HEK293 (cell line): ENCODE results near the gene ATF6.

ENCODE experiments used
- CTCF ChIA-PET: fragments of 350-600 bp; formaldehyde crosslinking; extraction: SDS; loops from one replicate; lab custom pipeline; 2021; ENCODE audit warnings: antibody characterized with exemption; lab: Yijun Ruan, JAX
- POLR2A ChIA-PET: fragments of 300-600 bp; formaldehyde crosslinking; extraction: SDS; loops from one replicate; lab custom pipeline; 2020; ENCODE audit warnings: antibody characterized with exemption, inconsistent platforms; lab: Yijun Ruan, JAX
- H3K27ac ChIP-seq: fragments of 200-500 bp; sonication (Bioruptor generic); 2 replicates; pipeline ENCODE4 v1.5.1; 2014; ENCODE audit warnings: low read depth, low read length, control low read depth, inconsistent platforms; ENCODE audit errors: extremely low read depth
- H3K36me3 ChIP-seq, 2 experiments: fragments of 200-500 bp in 1 of 2; sonication (Bioruptor generic) in 1 of 2; 1 replicate in 1 of 2; 2 replicates in 1 of 2; pipeline ENCODE4 v1.5.1; 2014 to 2017; ENCODE audit warnings: inconsistent platforms in 2 of 2, low read length in 2 of 2; ENCODE audit not compliant: control insufficient read depth in 2 of 2, insufficient read depth in 1 of 2
- H3K4me1 ChIP-seq: fragments of 200-500 bp; sonication (Bioruptor generic); 2 replicates; pipeline ENCODE4 v1.5.1; 2014; ENCODE audit warnings: mild to moderate bottlenecking, low read length, inconsistent platforms; ENCODE audit not compliant: control insufficient read depth, insufficient read depth
- H3K4me3 ChIP-seq: 2 replicates; pipeline ENCODE4 v1.5.1; 2011; ENCODE audit warnings: low read depth, mild to moderate bottlenecking, control low read depth, low read length, moderate library complexity
- H3K9me3 ChIP-seq: fragments of 200-500 bp; sonication (Bioruptor generic); 2 replicates; pipeline ENCODE4 v1.5.1; 2014; ENCODE audit warnings: low read depth, low read length, inconsistent platforms; ENCODE audit not compliant: control insufficient read depth, insufficient read depth
- BCL11A ChIP-seq: fragments of 450-650 bp; formaldehyde crosslinking; IDR thresholded peaks from 2 replicates; pipeline ENCODE4 v1.5.1; 2016; ENCODE audit warnings: low read depth, missing biosample characterization, missing genetic modification characterization
- HOXD13 ChIP-seq: sonication (generic); formaldehyde crosslinking; IDR thresholded peaks from 2 replicates; pipeline ENCODE4 v1.8.0; 2022; ENCODE audit warnings: missing genetic modification reagents, borderline replicate concordance
- IKZF3 ChIP-seq: fragments of 450-650 bp; IDR thresholded peaks from 2 replicates; pipeline ENCODE4 v1.5.0; 2018; ENCODE audit warnings: missing biosample characterization, mild to moderate bottlenecking, missing genetic modification characterization, moderate library complexity
- KLF10 ChIP-seq: fragments of 450-650 bp; IDR thresholded peaks from 2 replicates; pipeline ENCODE4 v1.5.1; 2018; ENCODE audit warnings: missing biosample characterization, mild to moderate bottlenecking, missing genetic modification characterization
- KLF7 ChIP-seq: fragments of 450-650 bp; formaldehyde crosslinking; IDR thresholded peaks from 2 replicates; pipeline ENCODE4 v1.5.1; 2016; ENCODE audit warnings: missing biosample characterization, missing genetic modification characterization, borderline replicate concordance
- REST ChIP-seq: fragments of 450-650 bp; formaldehyde crosslinking; IDR thresholded peaks from 2 replicates; pipeline ENCODE4 v1.5.1; 2016; ENCODE audit warnings: missing biosample characterization, missing genetic modification characterization
- SETDB1 ChIP-seq: IDR thresholded peaks from one replicate; pipeline ENCODE4 v1.6.1; 2017; ENCODE audit warnings: mild to moderate bottlenecking, low read length, moderate library complexity, mixed read lengths; ENCODE audit not compliant: insufficient read length
- ZBTB21 ChIP-seq: fragments of 450-650 bp; formaldehyde crosslinking; IDR thresholded peaks from 2 replicates; pipeline ENCODE4 v1.5.1; 2017; ENCODE audit warnings: missing biosample characterization, missing genetic modification characterization
- ZFP69B ChIP-seq: fragments of 450-650 bp; formaldehyde crosslinking; IDR thresholded peaks from 2 replicates; pipeline ENCODE4 v1.5.1; 2016; ENCODE audit warnings: missing biosample characterization, missing genetic modification characterization
- ZNF133 ChIP-seq: fragments of 450-650 bp; formaldehyde crosslinking; IDR thresholded peaks from 2 replicates; pipeline ENCODE4 v1.5.1; 2016; ENCODE audit warnings: missing biosample characterization, missing genetic modification characterization
- ZNF248 ChIP-seq: fragments of 450-650 bp; formaldehyde crosslinking; IDR thresholded peaks from 2 replicates; pipeline ENCODE4 v1.5.1; 2017; ENCODE audit warnings: missing biosample characterization, missing genetic modification characterization
- ZNF274 ChIP-seq, 2 experiments: fragments of 200-500 bp in 1 of 2; fragments of 450-650 bp in 1 of 2; sonication (Bioruptor generic) in 1 of 2; formaldehyde crosslinking in 1 of 2; IDR thresholded peaks; 2 replicates each; pipeline versions ENCODE4 v1.5.1 to v1.6.1; 2014 to 2016; ENCODE audit warnings: borderline replicate concordance in 1 of 2, inconsistent platforms in 1 of 2, low read length in 1 of 2, missing biosample characterization in 1 of 2, missing genetic modification characterization in 1 of 2
- ZNF311 ChIP-seq: fragments of 450-650 bp; formaldehyde crosslinking; IDR thresholded peaks from 2 replicates; pipeline ENCODE4 v1.5.1; 2017; ENCODE audit warnings: missing biosample characterization, missing genetic modification characterization, borderline replicate concordance
- ZNF398 ChIP-seq: fragments of 450-650 bp; formaldehyde crosslinking; IDR thresholded peaks from 2 replicates; pipeline ENCODE4 v1.5.1; 2017; ENCODE audit warnings: missing biosample characterization, missing genetic modification characterization
- ZNF433 ChIP-seq: fragments of 450-650 bp; formaldehyde crosslinking; IDR thresholded peaks from 2 replicates; pipeline ENCODE4 v1.5.1; 2016; ENCODE audit warnings: missing biosample characterization, missing genetic modification characterization, low read depth
- ZNF529 ChIP-seq: fragments of 450-650 bp; formaldehyde crosslinking; IDR thresholded peaks from 2 replicates; pipeline ENCODE4 v1.5.1; 2017; ENCODE audit warnings: missing genetic modification characterization, missing biosample characterization; ENCODE audit not compliant: insufficient replicate concordance
- ZNF530 ChIP-seq: fragments of 450-650 bp; formaldehyde crosslinking; IDR thresholded peaks from 2 replicates; pipeline ENCODE4 v1.5.1; 2016; ENCODE audit warnings: low read depth, missing biosample characterization, missing genetic modification characterization
- ZNF596 ChIP-seq: fragments of 450-650 bp; IDR thresholded peaks from 2 replicates; pipeline ENCODE4 v1.5.0; 2018; ENCODE audit warnings: missing biosample characterization, mild to moderate bottlenecking, missing genetic modification characterization, moderate library complexity
- ZNF76 ChIP-seq: fragments of 450-650 bp; formaldehyde crosslinking; IDR thresholded peaks from 2 replicates; pipeline ENCODE4; 2016; ENCODE audit warnings: low read depth, missing biosample characterization, missing genetic modification characterization, borderline replicate concordance
- ZNF768 ChIP-seq: fragments of 450-650 bp; formaldehyde crosslinking; IDR thresholded peaks from 2 replicates; pipeline ENCODE4 v1.5.1; 2018; ENCODE audit warnings: missing biosample characterization, mild to moderate bottlenecking, missing genetic modification characterization
- ZSCAN16 ChIP-seq: fragments of 450-650 bp; formaldehyde crosslinking; IDR thresholded peaks from 2 replicates; pipeline ENCODE4 v1.5.1; 2016; ENCODE audit warnings: missing biosample characterization, missing genetic modification characterization
- TF ChIP-seq, protein P1 (sequence below): fragments of 450-650 bp; formaldehyde crosslinking; IDR thresholded peaks from 2 replicates; pipeline ENCODE4 v1.5.1; 2016; ENCODE audit warnings: missing biosample characterization, missing genetic modification characterization
- TF ChIP-seq, protein P2 (sequence below): fragments of 450-650 bp; formaldehyde crosslinking; IDR thresholded peaks from 2 replicates; pipeline ENCODE4 v1.5.1; 2016; ENCODE audit warnings: missing biosample characterization, missing genetic modification characterization

Gene ATF6

DNA sequence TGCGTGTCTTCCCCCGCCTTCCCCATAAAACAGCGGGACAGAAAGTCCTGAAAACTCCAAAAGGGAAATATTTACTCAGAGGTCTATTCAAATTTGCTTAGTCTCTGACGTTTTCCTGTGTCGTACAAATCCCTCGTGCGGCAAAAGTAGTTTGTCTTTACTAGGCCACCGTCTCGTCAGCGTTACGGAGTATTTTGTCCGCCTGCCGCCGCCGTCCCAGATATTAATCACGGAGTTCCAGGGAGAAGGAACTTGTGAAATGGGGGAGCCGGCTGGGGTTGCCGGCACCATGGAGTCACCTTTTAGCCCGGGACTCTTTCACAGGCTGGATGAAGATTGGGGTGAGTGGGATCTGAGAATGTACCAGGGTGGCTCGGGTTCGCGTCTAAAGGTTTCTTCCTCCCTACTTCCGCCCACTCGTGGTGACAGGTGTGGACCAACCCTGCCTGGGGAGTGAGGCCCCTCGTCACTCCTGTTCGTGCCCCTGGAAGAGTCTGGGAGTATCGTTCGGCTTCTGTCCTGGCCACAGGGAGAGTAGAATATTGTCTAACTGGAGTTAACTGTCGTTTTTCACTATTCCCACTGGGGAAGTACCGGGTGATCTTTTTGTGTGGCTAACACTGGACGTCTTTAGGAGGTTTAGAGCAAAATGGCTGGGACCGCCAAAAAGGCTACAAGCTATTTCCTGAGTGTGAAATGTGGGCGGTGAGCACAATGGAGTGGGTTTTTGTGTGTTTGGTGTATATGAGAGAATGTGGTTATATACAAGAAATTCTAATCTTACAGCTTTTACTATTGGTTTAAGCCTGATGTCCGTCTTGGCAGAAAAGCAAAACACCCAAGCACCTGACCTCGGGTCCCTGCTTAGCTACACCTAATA lies at the start of gene ATF6 (continued):
- TF ChIP-seq SETDB1: no peak
- TF ChIP-seq, all 188 proteins: peak for 64

- CTCF ChIA-PET: interaction anchor here (0.6 kb wide), 1 partner anchor 10 kb away, joined by 4 read pairs; no protein-coding TSS in a partner anchor
- POLR2A ChIA-PET: no interaction called here
- H3K9me3 ChIP-seq: no peaks in the 10 kb centered on the region
- no peaks in the 10 kb centered on the region for H3K36me3 ChIP-seq
- no peak for TF ChIP-seq ZSCAN16 (tag by site-specific recombination)
- no peak for TF ChIP-seq BCL11A (tag by site-specific recombination)
- TF ChIP-seq, protein P1, sequence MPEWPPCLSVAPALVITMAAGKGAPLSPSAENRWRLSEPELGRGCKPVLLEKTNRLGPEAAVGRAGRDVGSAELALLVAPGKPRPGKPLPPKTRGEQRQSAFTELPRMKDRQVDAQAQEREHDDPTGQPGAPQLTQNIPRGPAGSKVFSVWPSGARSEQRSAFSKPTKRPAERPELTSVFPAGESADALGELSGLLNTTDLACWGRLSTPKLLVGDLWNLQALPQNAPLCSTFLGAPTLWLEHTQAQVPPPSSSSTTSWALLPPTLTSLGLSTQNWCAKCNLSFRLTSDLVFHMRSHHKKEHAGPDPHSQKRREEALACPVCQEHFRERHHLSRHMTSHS (tag by site-specific recombination): no peak
- no peak for TF ChIP-seq ZNF398 (tag by site-specific recombination)
- H3K4me3 ChIP-seq: no peak overlapping the region
- no peak overlapping the region for H3K27ac ChIP-seq
- no peaks in the 10 kb centered on the region for H3K4me1 ChIP-seq
These were observed 47.4 kb upstream of the ATF6 start for GRCh38 chr1:161718559-161719324.

DNA sequence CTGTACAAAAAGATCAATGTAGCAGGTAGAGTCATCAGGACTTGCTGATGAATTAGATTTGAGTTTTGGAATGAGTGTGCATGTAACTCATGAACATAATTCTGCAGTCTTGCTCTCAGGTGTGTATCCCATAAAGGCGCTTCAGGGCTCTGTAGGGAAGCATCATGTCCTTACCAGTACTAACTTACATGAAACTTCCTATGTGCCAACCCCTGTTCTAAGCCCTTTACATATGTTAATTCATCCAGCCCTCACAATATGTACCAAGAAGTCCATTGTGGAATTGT lies 46.9 kb upstream of the ATF6 start:
- Histone ChIP-seq H3K9me3 (no peaks in the 10 kb centered on the region), H3K27ac (no peak overlapping the region), H3K4me1 (no peaks in the 10 kb centered on the region), H3K4me3 (no peak overlapping the region), H3K36me3 (no peaks in the 10 kb centered on the region)
- ChIA-PET CTCF (interaction anchor here (0.6 kb wide), 1 partner anchor 10 kb away, joined by 4 read pairs; no protein-coding TSS in a partner anchor), POLR2A (no interaction called here)
- TF ChIP-seq ZNF133 (no peak), ZNF311 (tag by site-specific recombination) (no peak), ZNF768 (tag by site-specific recombination) (no peak), ZFP69B (tag by site-specific recombination) (no peak), REST (tag by site-specific recombination) (no peak), ZNF596 (tag by site-specific recombination) (no peak), ZNF76 (no peak), KLF10 (tag by site-specific recombination) (no peak), ZNF248 (tag by site-specific recombination) (no peak), KLF7 (tag by site-specific recombination) (no peak), HOXD13 (CRISPR knock-in tag) (no peak), ZNF530 (tag by site-specific recombination) (no peak), IKZF3 (no peak), ZNF529 (tag by site-specific recombination) (no peak), ZBTB21 (tag by site-specific recombination) (no peak), ZNF274 (IDR thresholded peaks at IDR 0.05; ENCODE audit: low read length) (no peak), ZNF274 (tag by site-specific recombination; IDR thresholded peaks at IDR 0.05; ENCODE audit: borderline replicate concordance) (no peak), ZNF433 (tag by site-specific recombination) (no peak)
- TF ChIP-seq, protein P2, sequence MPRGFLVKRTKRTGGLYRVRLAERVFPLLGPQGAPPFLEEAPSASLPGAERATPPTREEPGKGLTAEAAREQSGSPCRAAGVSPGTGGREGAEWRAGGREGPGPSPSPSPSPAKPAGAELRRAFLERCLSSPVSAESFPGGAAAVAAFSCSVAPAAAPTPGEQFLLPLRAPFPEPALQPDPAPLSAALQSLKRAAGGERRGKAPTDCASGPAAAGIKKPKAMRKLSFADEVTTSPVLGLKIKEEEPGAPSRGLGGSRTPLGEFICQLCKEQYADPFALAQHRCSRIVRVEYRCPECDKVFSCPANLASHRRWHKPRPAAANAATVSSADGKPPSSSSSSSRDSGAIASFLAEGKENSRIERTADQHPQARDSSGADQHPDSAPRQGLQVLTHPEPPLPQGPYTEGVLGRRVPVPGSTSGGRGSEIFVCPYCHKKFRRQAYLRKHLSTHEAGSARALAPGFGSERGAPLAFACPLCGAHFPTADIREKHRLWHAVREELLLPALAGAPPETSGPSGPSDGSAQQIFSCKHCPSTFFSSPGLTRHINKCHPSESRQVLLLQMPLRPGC (tag by site-specific recombination): no peak
